ENCODE data around the gene IGHMBP2.

Gene IGHMBP2

GRCh38 chr11:68965901-68966853 is 62.5 kb downstream of the IGHMBP2 start:
- in situ Hi-C loops (cut with MboI; ENCODE audit: low sequenced_read_pairs, unreplicated experiment): no loop called here
- TF ChIP-seq, protein P1, sequence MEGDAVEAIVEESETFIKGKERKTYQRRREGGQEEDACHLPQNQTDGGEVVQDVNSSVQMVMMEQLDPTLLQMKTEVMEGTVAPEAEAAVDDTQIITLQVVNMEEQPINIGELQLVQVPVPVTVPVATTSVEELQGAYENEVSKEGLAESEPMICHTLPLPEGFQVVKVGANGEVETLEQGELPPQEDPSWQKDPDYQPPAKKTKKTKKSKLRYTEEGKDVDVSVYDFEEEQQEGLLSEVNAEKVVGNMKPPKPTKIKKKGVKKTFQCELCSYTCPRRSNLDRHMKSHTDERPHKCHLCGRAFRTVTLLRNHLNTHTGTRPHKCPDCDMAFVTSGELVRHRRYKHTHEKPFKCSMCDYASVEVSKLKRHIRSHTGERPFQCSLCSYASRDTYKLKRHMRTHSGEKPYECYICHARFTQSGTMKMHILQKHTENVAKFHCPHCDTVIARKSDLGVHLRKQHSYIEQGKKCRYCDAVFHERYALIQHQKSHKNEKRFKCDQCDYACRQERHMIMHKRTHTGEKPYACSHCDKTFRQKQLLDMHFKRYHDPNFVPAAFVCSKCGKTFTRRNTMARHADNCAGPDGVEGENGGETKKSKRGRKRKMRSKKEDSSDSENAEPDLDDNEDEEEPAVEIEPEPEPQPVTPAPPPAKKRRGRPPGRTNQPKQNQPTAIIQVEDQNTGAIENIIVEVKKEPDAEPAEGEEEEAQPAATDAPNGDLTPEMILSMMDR (IDR thresholded peaks at IDR 0.05; ENCODE audit: borderline replicate concordance, control extremely low read depth, extremely low read depth, insufficient read depth, missing control alignments): no peak
- DNase-seq (ENCODE audit: low spot score): no peak

DNA sequence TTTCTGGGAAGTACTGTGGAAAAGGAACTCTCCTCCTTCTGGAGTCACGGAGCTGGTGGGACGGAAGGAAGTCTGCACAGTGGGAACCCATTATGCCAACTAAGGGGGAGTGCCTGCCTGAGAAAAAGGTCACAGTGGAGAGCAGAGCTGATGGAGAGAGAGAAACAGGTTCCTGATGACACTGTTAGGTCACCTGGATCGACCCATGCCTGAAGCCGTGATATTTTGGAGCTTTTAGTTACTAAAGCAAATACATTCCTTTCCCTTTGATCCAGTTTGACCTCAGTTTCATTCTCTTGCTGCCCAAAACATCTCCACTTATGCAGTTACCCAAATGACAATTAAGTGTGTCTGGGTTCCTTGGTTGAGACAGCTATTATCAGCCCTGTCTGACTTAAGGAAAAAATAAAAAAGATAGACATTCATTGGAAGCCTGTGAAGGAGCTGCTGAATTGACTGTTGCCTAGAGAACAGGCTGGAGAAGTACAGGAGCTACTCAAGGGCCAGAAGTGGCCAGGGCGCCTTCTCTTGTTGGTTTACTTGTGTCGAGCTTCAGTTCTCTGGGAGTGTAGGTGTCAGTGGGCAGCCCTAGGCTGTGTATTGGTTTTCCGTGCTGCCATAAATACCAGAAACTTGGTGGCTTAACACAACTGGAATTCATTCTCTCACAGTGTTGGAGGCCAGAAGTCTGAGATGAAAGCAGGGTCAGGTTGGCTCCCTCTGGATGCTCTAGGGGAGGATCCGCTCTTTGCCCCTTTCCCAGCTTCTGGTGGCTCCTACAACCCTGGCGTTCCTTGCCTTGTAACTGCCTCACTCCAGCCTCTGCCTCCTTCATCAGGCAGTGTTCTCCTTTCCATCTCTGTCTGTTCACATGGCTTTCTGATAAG is 63.4 kb downstream of the IGHMBP2 start:
- no peak for DNase-seq (ENCODE audit: low spot score)
- TF ChIP-seq, protein P1 (IDR thresholded peaks at IDR 0.05; ENCODE audit: borderline replicate concordance, control extremely low read depth, extremely low read depth, insufficient read depth, missing control alignments): no peak
- in situ Hi-C loops (cut with MboI; ENCODE audit: low sequenced_read_pairs, unreplicated experiment): no loop called here

GRCh38 chr11:68968306-68969250 is 64.9 kb downstream of the IGHMBP2 start:
- DNase-seq (ENCODE audit: low spot score): no peak
- in situ Hi-C loops (cut with MboI; ENCODE audit: low sequenced_read_pairs, unreplicated experiment): no loop called here
- TF ChIP-seq, protein P1 (IDR thresholded peaks at IDR 0.05; ENCODE audit: borderline replicate concordance, control extremely low read depth, extremely low read depth, insufficient read depth, missing control alignments): no peak

DNA sequence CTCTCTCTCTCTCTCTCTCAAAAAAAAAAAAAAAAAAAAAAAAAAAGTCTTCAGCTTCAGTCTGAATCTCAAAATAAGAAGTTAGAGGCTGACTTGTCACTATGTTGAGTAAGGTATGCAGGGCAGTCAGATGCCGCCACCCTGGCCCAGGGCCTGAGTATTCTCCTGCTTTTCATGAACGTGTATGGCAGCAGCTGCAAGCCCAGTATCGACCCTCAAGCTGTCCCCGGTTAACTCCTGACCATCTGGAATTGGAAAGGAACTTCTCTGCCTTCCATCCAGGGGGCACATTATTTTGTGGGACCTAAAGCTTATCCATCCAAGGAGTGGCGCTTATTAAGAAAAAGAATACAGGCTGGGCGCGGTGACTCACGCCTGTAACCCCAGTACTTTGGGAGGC is 65.7 kb downstream of the IGHMBP2 start:
- TF ChIP-seq, protein P1 (IDR thresholded peaks at IDR 0.05; ENCODE audit: borderline replicate concordance, control extremely low read depth, extremely low read depth, insufficient read depth, missing control alignments): no peak
- no peak for DNase-seq (ENCODE audit: low spot score)
- in situ Hi-C loops (cut with MboI; ENCODE audit: low sequenced_read_pairs, unreplicated experiment): no loop called here

- TF ChIP-seq, protein P1 (IDR thresholded peaks at IDR 0.05; ENCODE audit: borderline replicate concordance, control extremely low read depth, extremely low read depth, insufficient read depth, missing control alignments): no peak
- no peak for DNase-seq (ENCODE audit: low spot score)
Measured at GRCh38 chr11:68970921-68971636, 67.4 kb downstream of the IGHMBP2 start.

More at GRCh38 chr11:68970921-68971636, 67.4 kb downstream of the IGHMBP2 start:
- in situ Hi-C loops (cut with MboI; ENCODE audit: low sequenced_read_pairs, unreplicated experiment): no loop called here
